Measurements from ENCODE around the gene STIL.
"Not testable (repeated sequence)": the region's sequence is repeated elsewhere in the genome, so short reads cannot be mapped to it uniquely, and the experiment has no call there.

STIL gene

GRCh38 chr1:47216278-47217059 lies 97.5 kb downstream of the STIL start:
- DNase-seq = no peak

GRCh38 chr1:47215713-47216112 lies 98.2 kb downstream of the STIL start:
- no peak for DNase-seq

GRCh38 chr1:47214549-47214948 lies 99.4 kb downstream of the STIL start:
- DNase-seq = no peak

GRCh38 chr1:47213230-47213963 lies 100.5 kb downstream of the STIL start:
- DNase-seq = no peak

- no peak for DNase-seq
Measured at GRCh38 chr1:47212636-47213229, 101.2 kb downstream of the STIL start.

- DNase-seq = peak; percentile 66
Measured at GRCh38 chr1:47211796-47212269, 102.1 kb downstream of the STIL start.

GRCh38 chr1:47210666-47211065 lies 103.3 kb downstream of the STIL start:
- DNase-seq = no peak

GRCh38 chr1:47209725-47210325 lies 104.1 kb downstream of the STIL start:
- no peak for DNase-seq

GRCh38 chr1:47209091-47209490 lies 104.9 kb downstream of the STIL start:
- DNase-seq = no peak

- DNase-seq = no peak
Measured at GRCh38 chr1:47208374-47208850, 105.5 kb downstream of the STIL start.

- DNase-seq = no peak
Measured at GRCh38 chr1:47207803-47208373, 106.1 kb downstream of the STIL start.

- no peak for DNase-seq
Measured at GRCh38 chr1:47205918-47206317, 108.0 kb downstream of the STIL start.

GRCh38 chr1:47203504-47203903 lies 110.4 kb downstream of the STIL start:
- DNase-seq = not testable (repeated sequence)

GRCh38 chr1:47201179-47201578 lies 112.8 kb downstream of the STIL start:
- no peak for DNase-seq

Data from Kasumi-1 (cell line).